ENCODE data around the gene CTBP2.
A peak's percentile ranks its signal among the peaks of the same experiment; 100 is the strongest.
"Not testable (repeated sequence)": the region's sequence is repeated elsewhere in the genome, so short reads cannot be mapped to it uniquely, and the experiment has no call there.

Gene CTBP2

GRCh38 chr10:125085258-125086054 is 74.9 kb downstream of the CTBP2 start:
- DNase-seq = peak; percentile 42

- DNase-seq = no peak
Measured at GRCh38 chr10:125084614-125085257, 75.6 kb downstream of the CTBP2 start.

GRCh38 chr10:125084191-125084613 is 76.2 kb downstream of the CTBP2 start:
- DNase-seq = peak; percentile 93

- DNase-seq = peak; percentile 79
Measured at GRCh38 chr10:125083576-125083920, 76.8 kb downstream of the CTBP2 start.

GRCh38 chr10:125082881-125083575 is 77.3 kb downstream of the CTBP2 start:
- peak; percentile 41 for DNase-seq

- not testable (repeated sequence) for DNase-seq
Measured at GRCh38 chr10:125082471-125082870, 77.9 kb downstream of the CTBP2 start.

- DNase-seq = no peak
Measured at GRCh38 chr10:125081931-125082330, 78.4 kb downstream of the CTBP2 start.

- DNase-seq = no peak
Measured at GRCh38 chr10:125080984-125081383, 79.4 kb downstream of the CTBP2 start.

- DNase-seq = no peak
Measured at GRCh38 chr10:125080296-125080695, 80.1 kb downstream of the CTBP2 start.

GRCh38 chr10:125079091-125079600 is 81.2 kb downstream of the CTBP2 start:
- no peak for DNase-seq

- DNase-seq = no peak
Measured at GRCh38 chr10:125076891-125077541, 83.3 kb downstream of the CTBP2 start.

- no peak for DNase-seq
Measured at GRCh38 chr10:125076121-125076825, 84.1 kb downstream of the CTBP2 start.

- no peak for DNase-seq
Measured at GRCh38 chr10:125073996-125074395, 86.4 kb downstream of the CTBP2 start.

GRCh38 chr10:125072794-125073193 is 87.6 kb downstream of the CTBP2 start:
- no peak for DNase-seq

GRCh38 chr10:125071008-125071407 is 89.4 kb downstream of the CTBP2 start:
- no peak for DNase-seq

- DNase-seq = no peak
Measured at GRCh38 chr10:125068406-125068805, 92.0 kb downstream of the CTBP2 start.

- no peak for DNase-seq
Measured at GRCh38 chr10:125067764-125068163, 92.6 kb downstream of the CTBP2 start.

GRCh38 chr10:125066764-125067450 is 93.5 kb downstream of the CTBP2 start:
- no peak for DNase-seq

GRCh38 chr10:125064681-125065492 is 95.5 kb downstream of the CTBP2 start:
- DNase-seq = peak; percentile 66

- no peak for DNase-seq
Measured at GRCh38 chr10:125063256-125063925, 97.0 kb downstream of the CTBP2 start.
